Mesenchymal stem cell (in vitro differentiated cells and primary cell): Measurements from ENCODE around the gene C19orf85.

Source experiments
- DNase-seq: peaks from one replicate; pipeline ENCODE4 v3.0.0-alpha.2; 2013
- H2AFZ ChIP-seq: one replicate; pipeline ENCODE4 v1.6.1; 2013; ENCODE audit warnings: low read depth, mild to moderate bottlenecking, control low read depth, inconsistent platforms, low read length, moderate library complexity
- H2AK5ac ChIP-seq: 2 replicates; pipeline ENCODE4 v1.6.1; 2013; ENCODE audit warnings: low read length, moderate library complexity, mild to moderate bottlenecking, inconsistent platforms; ENCODE audit not compliant: severe bottlenecking
- H2BK120ac ChIP-seq: one replicate; pipeline ENCODE4 v1.6.1; 2013; ENCODE audit warnings: low read depth, mild to moderate bottlenecking, inconsistent platforms, low read length, moderate library complexity
- H2BK12ac ChIP-seq, 2 experiments: one replicate each; pipeline ENCODE4 v1.6.1; 2013; ENCODE audit warnings: inconsistent platforms in 2 of 2, low read length in 2 of 2, mild to moderate bottlenecking in 2 of 2, moderate library complexity in 2 of 2, control low read depth in 1 of 2
- H2BK15ac ChIP-seq: one replicate; pipeline ENCODE4 v1.6.1; 2013; ENCODE audit warnings: mild to moderate bottlenecking, low read depth, inconsistent platforms; ENCODE audit not compliant: poor library complexity, severe bottlenecking
- H2BK5ac ChIP-seq: 2 replicates; pipeline ENCODE4 v1.6.1; 2013; ENCODE audit warnings: low read depth, mild to moderate bottlenecking, low read length, control low read depth, inconsistent platforms; ENCODE audit not compliant: poor library complexity, severe bottlenecking
- H3K14ac ChIP-seq, 2 experiments: one replicate each; pipeline ENCODE4 v1.6.1; 2013; ENCODE audit warnings: inconsistent platforms in 2 of 2, low read length in 2 of 2, control low read depth in 1 of 2, mild to moderate bottlenecking in 1 of 2, moderate library complexity in 1 of 2
- H3K18ac ChIP-seq, 2 experiments: one replicate each; pipeline ENCODE4 v1.6.1; 2013; ENCODE audit warnings: inconsistent platforms in 2 of 2, low read length in 2 of 2, control low read depth in 1 of 2, low read depth in 1 of 2, mild to moderate bottlenecking in 1 of 2
- H3K23ac ChIP-seq, 2 experiments: one replicate each; pipeline ENCODE4 v1.6.1; 2013; ENCODE audit warnings: inconsistent platforms in 2 of 2, low read length in 2 of 2, mild to moderate bottlenecking in 2 of 2, moderate library complexity in 2 of 2, control low read depth in 1 of 2
- H3K27ac ChIP-seq: 2 replicates; pipeline ENCODE4 v1.5.1; 2013; ENCODE audit warnings: mild to moderate bottlenecking, moderate library complexity, low read length, control low read depth, inconsistent platforms; ENCODE audit not compliant: poor library complexity, severe bottlenecking
- H3K27me3 ChIP-seq, 2 experiments: 2 replicates each; pipeline versions ENCODE4 v1.6.1 to v1.7.0; 2013; ENCODE audit warnings: low read length in 2 of 2, mild to moderate bottlenecking in 2 of 2, moderate library complexity in 2 of 2, control low read depth in 1 of 2, inconsistent platforms in 1 of 2; ENCODE audit not compliant: control insufficient read depth in 1 of 2, insufficient read depth in 1 of 2
- H3K36me3 ChIP-seq, 2 experiments: 2 replicates each; pipeline versions ENCODE4 v1.6.1 to v1.7.0; 2013; ENCODE audit warnings: low read length in 2 of 2, control low read depth in 1 of 2, inconsistent platforms in 1 of 2, low read depth in 1 of 2, mild to moderate bottlenecking in 1 of 2; ENCODE audit not compliant: insufficient read depth in 2 of 2, control insufficient read depth in 1 of 2
- H3K4ac ChIP-seq, 2 experiments: one replicate each; pipeline ENCODE4 v1.6.1; 2013; ENCODE audit warnings: inconsistent platforms in 2 of 2, low read length in 2 of 2, mild to moderate bottlenecking in 2 of 2, moderate library complexity in 2 of 2, control low read depth in 1 of 2, low read depth in 1 of 2
- H3K4me1 ChIP-seq: 2 replicates; pipeline ENCODE4 v1.6.1; 2013; ENCODE audit warnings: low read depth, low read length, control low read depth; ENCODE audit not compliant: control insufficient read depth, insufficient read depth
- H3K4me2 ChIP-seq: 2 replicates; pipeline ENCODE4 v1.6.1; 2013; ENCODE audit warnings: low read length, mild to moderate bottlenecking, inconsistent platforms; ENCODE audit not compliant: poor library complexity, severe bottlenecking
- H3K4me3 ChIP-seq, 2 experiments: 2 replicates each; pipeline versions ENCODE4 v1.5.1 to v1.7.0; 2013; ENCODE audit warnings: low read length in 2 of 2, mild to moderate bottlenecking in 2 of 2, control low read depth in 1 of 2, low read depth in 1 of 2; ENCODE audit not compliant: insufficient read depth in 1 of 2
- H3K79me1 ChIP-seq: replicated peaks from 2 replicates; pipeline ENCODE4 v1.6.1; 2013; ENCODE audit warnings: mild to moderate bottlenecking, control low read depth, low read length, inconsistent platforms; ENCODE audit not compliant: poor library complexity, severe bottlenecking
- H3K9ac ChIP-seq: 2 replicates; pipeline ENCODE4 v1.7.0; 2013; ENCODE audit warnings: mild to moderate bottlenecking, low read length, moderate library complexity
- H3K9me3 ChIP-seq: 2 replicates; pipeline ENCODE4 v1.7.0; 2013; ENCODE audit warnings: mild to moderate bottlenecking, low read length; ENCODE audit not compliant: control insufficient read depth
- H4K8ac ChIP-seq: one replicate; pipeline ENCODE4 v1.6.1; 2013; ENCODE audit warnings: inconsistent platforms, mild to moderate bottlenecking, low read length, moderate library complexity
- H4K91ac ChIP-seq: one replicate; pipeline ENCODE4 v1.6.1; 2013; ENCODE audit warnings: mild to moderate bottlenecking, low read length, inconsistent platforms
- WGBS: methylation state at CpG from one replicate; pipeline ENCODE4 v1.1.7; 2013; ENCODE audit warnings: mixed read lengths; 5-methylcytosine and 5-hydroxymethylcytosine counted together

Gene C19orf85

GRCh38 chr19:55446060-55446459, 18.5 kb downstream of the C19orf85 start:
- Histone ChIP-seq H3K4me3 (no peak overlapping the region), H2BK120ac (no peak overlapping the region), H3K27ac (no peak overlapping the region), H3K79me1 (no peaks in the 10 kb centered on the region), H3K14ac (no peak overlapping the region), H3K4me2 (no peak overlapping the region), H3K4me1 (peaks cover 22% of the 10 kb centered on the region), H2AK5ac (no peak overlapping the region), H4K8ac (no peak overlapping the region), H3K9me3 (no peaks in the 10 kb centered on the region), H4K91ac (no peak overlapping the region), H3K18ac (no peak overlapping the region), H3K9ac (no peak overlapping the region), H2AFZ (no peak overlapping the region), H2BK12ac (no peak overlapping the region), H3K27me3 (peaks cover 76 to 77% of the 10 kb centered on the region in 2 experiments), H2BK15ac (no peak overlapping the region), H3K23ac (no peak overlapping the region), H3K4ac (no peak overlapping the region), H2BK5ac (no peak overlapping the region), H3K36me3 (peaks cover 0 to 2% of the 10 kb centered on the region in 2 experiments)
- 93% methylated on average over 6 of the region's 8 CpGs for WGBS
- DNase-seq: no peak

GRCh38 chr19:55444646-55445045, 19.9 kb downstream of the C19orf85 start:
- H3K14ac ChIP-seq: no peak overlapping the region
- DNase-seq: no peak
- no peak overlapping the region for H3K4me3 ChIP-seq
- no peak overlapping the region for H3K27ac ChIP-seq
- H2BK5ac ChIP-seq: no peak overlapping the region
- no peak overlapping the region for H3K9ac ChIP-seq
- no peak overlapping the region for H2BK12ac ChIP-seq
- peaks cover 23% of the 10 kb centered on the region for H3K4me1 ChIP-seq
- no peak overlapping the region for H3K4ac ChIP-seq
- H3K36me3 ChIP-seq: peaks cover 0 to 2% of the 10 kb centered on the region in 2 experiments
- no peak overlapping the region for H4K91ac ChIP-seq
- no peak overlapping the region for H2AFZ ChIP-seq
- no peak overlapping the region for H3K4me2 ChIP-seq
- H3K27me3 ChIP-seq: peaks cover 79% of the 10 kb centered on the region in 2 experiments
- H3K23ac ChIP-seq: no peak overlapping the region
- no peak overlapping the region for H2BK15ac ChIP-seq
- 56% methylated on average over 11 of the region's 11 CpGs for WGBS
- no peak overlapping the region for H3K18ac ChIP-seq
- no peak overlapping the region for H2BK120ac ChIP-seq
- no peaks in the 10 kb centered on the region for H3K79me1 ChIP-seq
- H3K9me3 ChIP-seq: no peaks in the 10 kb centered on the region
- H4K8ac ChIP-seq: no peak overlapping the region
- no peak overlapping the region for H2AK5ac ChIP-seq

DNA sequence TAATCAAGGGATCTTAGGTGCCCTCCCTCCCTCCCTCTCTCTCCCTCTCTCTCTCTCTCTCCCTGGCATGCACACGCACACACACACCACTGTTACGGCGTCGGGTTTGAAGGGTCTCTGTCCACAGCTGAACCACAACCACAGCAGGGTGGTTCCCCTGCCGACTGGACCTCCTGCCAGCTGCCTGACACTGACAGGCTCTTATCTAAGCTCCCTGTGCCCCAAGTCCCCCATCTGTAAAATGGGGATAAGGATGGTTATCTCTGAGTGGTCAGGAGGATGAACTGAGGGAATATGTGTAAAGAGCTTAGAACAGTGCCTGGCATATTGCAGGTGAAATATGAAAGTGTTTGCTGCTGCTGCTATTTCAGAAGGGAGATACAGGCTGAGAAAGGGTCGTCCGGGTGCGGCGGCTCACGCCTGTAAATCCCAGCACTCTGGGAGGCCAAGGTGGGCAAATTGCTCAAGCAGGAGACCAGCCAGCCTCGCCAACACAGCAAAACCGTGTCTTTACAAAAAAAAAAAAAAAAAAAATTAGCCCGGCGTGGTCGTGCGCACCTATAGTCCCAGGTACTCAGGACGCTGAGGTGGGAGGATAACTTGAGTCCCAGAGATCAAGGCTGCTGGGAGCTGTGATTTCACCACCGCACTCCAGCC, 20.6 kb downstream of the C19orf85 start:
- H4K91ac ChIP-seq: no peak overlapping the region
- 46% methylated on average over 17 of the region's 18 CpGs for WGBS

GRCh38 chr19:55443045-55443823, 21.3 kb downstream of the C19orf85 start, which contains the start of gene SHISA7:
Gene SHISA7, minus strand, starts transcription at chr19:55443300. Its CDS starts 437 bp downstream, at chr19:55442863.
- Histone ChIP-seq H4K91ac (no peak within 1 kb of the TSS), H3K14ac (no peak within 1 kb of the TSS), H3K4me1 (peaks cover 19% of the 10 kb centered on the region), H3K9me3 (no peaks in the 10 kb centered on the region), H3K23ac (no peak within 1 kb of the TSS), H3K27ac (no peak within 1 kb of the TSS), H3K4me3 (no peak within 1 kb of the TSS), H3K18ac (no peak within 1 kb of the TSS), H3K4me2 (no peak within 1 kb of the TSS), H2BK120ac (no peak within 1 kb of the TSS), H2BK15ac (no peak within 1 kb of the TSS), H2AFZ (no peak within 1 kb of the TSS), H3K9ac (no peak within 1 kb of the TSS), H3K36me3 (peaks cover 0 to 2% of the 10 kb centered on the region in 2 experiments), H4K8ac (no peak within 1 kb of the TSS), H2AK5ac (no peak within 1 kb of the TSS), H2BK5ac (no peak within 1 kb of the TSS), H3K79me1 (no peaks in the 10 kb centered on the region), H3K4ac (no peak within 1 kb of the TSS), H3K27me3 (peaks cover 81 to 85% of the 10 kb centered on the region in 2 experiments), H2BK12ac (no peak within 1 kb of the TSS)
- WGBS: 2% methylated on average over 43 of the region's 43 CpGs
- no peak for DNase-seq

More for the DNA sequence above, 20.6 kb downstream of the C19orf85 start:
- Histone ChIP-seq H2BK5ac (no peak overlapping the region), H2BK120ac (no peak overlapping the region), H3K18ac (no peak overlapping the region), H3K4me3 (no peak overlapping the region), H3K4me2 (no peak overlapping the region), H3K14ac (no peak overlapping the region), H2BK12ac (no peak overlapping the region), H3K23ac (no peak overlapping the region), H3K9ac (no peak overlapping the region), H2BK15ac (no peak overlapping the region), H3K4ac (no peak overlapping the region), H2AK5ac (no peak overlapping the region), H2AFZ (no peak overlapping the region), H3K27me3 (peaks cover 79% of the 10 kb centered on the region in 2 experiments), H3K9me3 (no peaks in the 10 kb centered on the region), H3K79me1 (no peaks in the 10 kb centered on the region), H3K36me3 (peaks cover 0 to 2% of the 10 kb centered on the region in 2 experiments), H4K8ac (no peak overlapping the region), H3K4me1 (peaks cover 23% of the 10 kb centered on the region), H3K27ac (no peak overlapping the region)
- DNase-seq: no peak
